ENCODE data around the gene DCP2.

- no peak for TF ChIP-seq POLR2A (IDR thresholded peaks at IDR 0.05)
- TF ChIP-seq CTCF (IDR thresholded peaks at IDR 0.05): no peak
Measured at GRCh38 chr5:113020461-113021273, 44.1 kb downstream of the DCP2 start.

All from lower leg skin (tissue), 3 donors.